Subcutaneous adipose tissue (tissue), 4 donors: ENCODE measurements around the gene DUS1L. TPM values are rescaled to one million over a fixed set of nuclear protein-coding genes. Genes with fewer than 3 reads are reported as not detected.

Experiments
- total RNA-seq, 4 donors: library from RNA; depleted of rRNA; stranded (reverse); fragments of >200 nt; gene quantifications; one replicate each; pipeline ENCODE4 v1.1.0, GENCODE V29; 2016
- TF ChIP-seq, protein P1 (sequence below): fragments of 450-650 bp; IDR thresholded peaks from one replicate; pipeline ENCODE4 v1.5.1; 2016; ENCODE audit warnings: low read depth, mild to moderate bottlenecking, control low read depth, antibody characterized with exemption, moderate library complexity

DUS1L gene
- total RNA-seq, 4 donors from 2014 or later = 45.0 to 147 (median 52.3) TPM

DNA sequence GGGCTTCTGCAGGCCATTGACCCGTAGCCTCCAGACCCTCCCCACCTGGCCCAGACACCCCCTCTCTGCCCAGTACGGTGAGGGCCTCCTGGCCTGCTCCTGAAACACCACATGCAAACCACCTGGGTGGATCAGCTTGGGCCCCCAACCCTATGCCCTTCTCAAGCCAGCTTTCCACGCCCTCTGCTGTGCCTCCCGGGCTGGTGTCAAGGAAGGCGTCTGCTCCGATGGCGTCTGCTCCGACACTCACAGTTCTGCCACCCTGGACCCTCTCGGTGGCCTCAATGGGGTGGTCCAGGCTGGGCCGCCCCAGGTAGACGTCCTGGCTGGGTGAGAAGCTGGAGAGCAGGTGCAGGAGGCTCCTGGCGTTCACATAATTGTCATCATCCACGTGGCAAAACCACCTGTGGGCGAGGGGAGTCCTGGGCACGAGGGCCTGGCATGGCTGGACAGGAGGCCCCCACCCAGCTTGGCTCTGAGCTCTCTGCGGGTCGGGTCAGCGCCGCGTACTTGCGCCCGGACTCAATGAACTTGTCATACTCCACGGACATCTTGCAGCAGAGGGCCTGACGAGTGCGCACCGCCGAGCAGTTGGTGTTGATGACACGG lies 15.3 kb downstream of the DUS1L start:
- TF ChIP-seq, protein P1, sequence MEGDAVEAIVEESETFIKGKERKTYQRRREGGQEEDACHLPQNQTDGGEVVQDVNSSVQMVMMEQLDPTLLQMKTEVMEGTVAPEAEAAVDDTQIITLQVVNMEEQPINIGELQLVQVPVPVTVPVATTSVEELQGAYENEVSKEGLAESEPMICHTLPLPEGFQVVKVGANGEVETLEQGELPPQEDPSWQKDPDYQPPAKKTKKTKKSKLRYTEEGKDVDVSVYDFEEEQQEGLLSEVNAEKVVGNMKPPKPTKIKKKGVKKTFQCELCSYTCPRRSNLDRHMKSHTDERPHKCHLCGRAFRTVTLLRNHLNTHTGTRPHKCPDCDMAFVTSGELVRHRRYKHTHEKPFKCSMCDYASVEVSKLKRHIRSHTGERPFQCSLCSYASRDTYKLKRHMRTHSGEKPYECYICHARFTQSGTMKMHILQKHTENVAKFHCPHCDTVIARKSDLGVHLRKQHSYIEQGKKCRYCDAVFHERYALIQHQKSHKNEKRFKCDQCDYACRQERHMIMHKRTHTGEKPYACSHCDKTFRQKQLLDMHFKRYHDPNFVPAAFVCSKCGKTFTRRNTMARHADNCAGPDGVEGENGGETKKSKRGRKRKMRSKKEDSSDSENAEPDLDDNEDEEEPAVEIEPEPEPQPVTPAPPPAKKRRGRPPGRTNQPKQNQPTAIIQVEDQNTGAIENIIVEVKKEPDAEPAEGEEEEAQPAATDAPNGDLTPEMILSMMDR = no peak

DNA sequence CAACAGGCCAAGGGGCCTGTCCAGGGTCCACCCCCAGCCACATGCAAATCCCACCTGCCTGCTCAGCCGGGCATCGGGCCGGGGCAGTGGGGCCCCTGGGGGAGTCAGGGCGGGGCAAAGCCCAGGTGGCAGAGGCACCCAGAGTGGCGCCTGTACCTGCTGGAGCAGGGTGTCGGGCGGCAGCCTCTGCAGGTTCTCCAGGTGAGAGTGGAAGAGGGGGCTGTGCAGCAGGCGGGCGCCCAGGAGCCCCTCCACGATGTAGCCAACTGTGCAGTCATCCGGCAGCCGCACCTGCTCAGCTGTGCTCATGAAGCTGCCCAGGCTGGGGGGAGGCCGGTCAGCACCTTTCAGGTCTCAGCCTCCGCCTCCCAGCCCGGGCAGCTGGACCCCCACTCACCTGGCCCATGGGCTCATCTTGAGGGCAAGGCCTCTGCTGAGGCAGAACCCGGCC lies 16.1 kb downstream of the DUS1L start:
- TF ChIP-seq, protein P1 = no peak

DNA sequence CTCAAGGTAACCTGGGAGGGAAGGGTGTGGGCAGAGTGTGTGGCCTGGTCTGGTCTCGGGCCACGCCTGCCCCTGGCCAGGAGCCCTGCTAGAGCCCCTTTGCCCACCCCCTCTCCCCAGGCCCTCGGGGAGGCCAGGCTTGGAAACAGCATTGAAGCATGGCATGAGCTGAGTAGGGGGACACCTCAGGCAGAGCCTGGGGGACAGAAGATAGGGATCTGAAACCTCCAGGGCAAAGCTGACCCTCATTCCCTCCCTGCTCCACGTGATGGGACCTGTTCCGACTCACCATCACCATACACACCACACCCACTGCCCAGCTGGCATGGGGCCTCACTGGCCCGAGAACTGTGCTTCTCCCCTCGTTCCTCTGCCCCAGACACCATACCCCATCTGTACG lies 16.5 kb downstream of the DUS1L start:
- TF ChIP-seq, protein P1 = no peak

DNA sequence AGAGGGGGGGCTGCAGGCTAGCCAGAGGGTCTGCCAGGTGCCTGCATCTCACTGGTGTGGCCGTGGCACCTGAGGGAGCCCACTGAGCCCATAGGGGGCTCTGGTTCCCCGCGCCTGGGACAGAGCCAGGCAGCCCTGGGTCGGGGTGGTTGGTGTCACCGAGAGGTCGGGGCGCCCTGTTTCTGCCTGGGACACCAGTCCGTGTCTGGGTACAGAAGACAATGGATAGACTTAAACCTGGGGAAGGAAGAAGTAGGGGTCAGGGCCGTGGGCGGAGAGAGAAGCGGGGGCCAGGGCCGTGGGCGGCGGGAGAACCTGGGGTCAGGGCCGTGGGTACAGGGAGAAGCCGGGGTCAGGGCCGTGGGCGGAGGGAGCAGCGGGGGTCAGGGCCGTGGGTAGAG lies 17.0 kb downstream of the DUS1L start:
- TF ChIP-seq, protein P1 = no peak

DNA sequence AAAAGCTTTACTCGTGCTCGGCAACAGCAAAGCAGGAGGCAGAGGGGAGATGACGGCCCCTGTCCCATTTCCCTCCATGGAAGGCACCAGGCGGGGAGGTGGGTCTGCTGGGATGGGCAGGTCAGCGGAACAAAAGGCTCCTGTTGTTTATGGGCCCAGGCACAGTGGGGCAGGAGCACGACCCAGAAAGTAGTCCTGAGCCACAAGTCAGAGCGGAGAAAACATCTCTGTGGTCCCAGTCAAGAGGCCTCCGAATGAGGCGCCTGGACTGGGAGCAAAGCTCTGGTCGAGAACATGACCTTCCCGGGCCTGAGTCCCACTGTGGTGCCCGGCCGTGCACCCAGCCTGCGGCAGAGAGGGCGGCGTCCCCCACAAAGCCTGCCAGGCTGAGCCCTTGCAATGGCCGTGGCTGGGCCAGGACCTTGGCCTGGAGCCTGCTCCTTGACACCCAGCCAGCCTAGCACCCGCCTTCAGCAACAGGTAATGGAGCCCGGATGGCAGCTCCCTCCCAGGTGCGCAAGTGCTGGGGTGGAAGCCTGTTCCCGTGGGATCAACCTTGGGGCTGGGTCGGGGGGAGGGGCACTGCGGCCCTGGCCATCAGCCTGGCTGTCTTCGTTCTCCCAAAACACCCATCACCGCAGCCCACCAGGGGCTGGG lies 17.6 kb downstream of the DUS1L start:
- TF ChIP-seq, protein P1 = no peak

DNA sequence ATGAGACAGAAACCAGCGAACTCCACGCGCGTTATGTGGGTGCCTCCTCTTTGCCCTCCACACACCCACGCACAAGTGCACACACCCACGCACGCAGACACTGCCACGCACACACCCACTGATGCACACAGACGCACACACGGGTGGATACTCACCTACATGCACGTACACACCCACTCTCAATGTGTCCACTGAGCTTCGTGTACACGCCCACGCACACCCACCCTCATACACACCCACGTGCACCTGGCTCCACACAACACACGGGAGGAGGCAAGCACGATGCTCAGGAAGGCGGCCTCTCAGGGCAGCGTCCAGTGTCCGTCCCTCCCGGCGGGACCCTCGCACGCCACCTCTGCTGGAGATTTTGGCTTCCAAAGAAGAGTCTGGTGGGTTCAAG lies 18.2 kb downstream of the DUS1L start:
- TF ChIP-seq, protein P1 = no peak

DNA sequence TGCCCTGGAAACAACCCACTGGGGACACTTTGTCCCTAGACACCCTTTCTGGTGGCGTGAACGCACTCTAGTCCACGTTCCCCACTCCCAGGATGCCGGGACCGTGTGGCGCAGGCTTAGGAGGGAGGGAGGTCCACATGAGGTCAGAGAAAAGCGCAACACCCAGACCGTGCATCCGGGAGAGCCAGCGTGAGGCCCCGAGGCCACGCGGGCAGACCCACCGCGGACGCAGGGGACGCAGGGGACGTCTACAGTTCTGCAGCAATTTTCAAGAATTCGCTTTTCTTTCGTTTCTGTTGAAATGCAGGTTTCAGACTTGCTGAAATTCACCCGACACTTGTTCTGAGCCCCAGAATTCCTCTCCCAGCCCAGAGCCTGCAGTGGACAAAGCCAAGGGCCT lies 18.7 kb downstream of the DUS1L start:
- TF ChIP-seq, protein P1 = no peak
